Measurements from ENCODE around the gene BBS2. TPM values are rescaled to one million over a fixed set of nuclear protein-coding genes. Genes with fewer than 3 reads are reported as not detected.

BBS2 gene
- total and polyA plus RNA-seq, 2 experiments from 2014 or later, result 13.7 to 25.2 TPM

DNA sequence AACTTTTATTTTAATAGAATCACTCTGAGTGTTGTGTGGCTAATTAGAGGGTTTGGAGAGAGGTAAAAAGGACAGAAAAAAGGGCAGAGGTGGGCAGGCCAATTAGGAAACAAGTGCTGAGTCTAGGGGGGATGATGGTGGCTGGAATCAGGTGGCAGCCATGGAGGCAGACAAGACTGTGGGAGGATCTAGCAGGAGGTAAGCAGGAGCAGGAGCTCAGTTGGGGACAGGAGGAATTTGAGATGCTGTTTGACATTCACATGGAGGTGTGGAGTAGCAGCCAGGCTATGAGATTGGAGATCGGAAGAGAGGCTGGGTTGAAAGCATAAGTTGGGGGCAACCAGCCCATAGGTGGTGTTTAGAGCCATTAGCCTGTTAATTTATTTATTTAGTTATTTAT lies 41.3 kb upstream of the BBS2 start (continued):
- TF ChIP-seq, protein P1, sequence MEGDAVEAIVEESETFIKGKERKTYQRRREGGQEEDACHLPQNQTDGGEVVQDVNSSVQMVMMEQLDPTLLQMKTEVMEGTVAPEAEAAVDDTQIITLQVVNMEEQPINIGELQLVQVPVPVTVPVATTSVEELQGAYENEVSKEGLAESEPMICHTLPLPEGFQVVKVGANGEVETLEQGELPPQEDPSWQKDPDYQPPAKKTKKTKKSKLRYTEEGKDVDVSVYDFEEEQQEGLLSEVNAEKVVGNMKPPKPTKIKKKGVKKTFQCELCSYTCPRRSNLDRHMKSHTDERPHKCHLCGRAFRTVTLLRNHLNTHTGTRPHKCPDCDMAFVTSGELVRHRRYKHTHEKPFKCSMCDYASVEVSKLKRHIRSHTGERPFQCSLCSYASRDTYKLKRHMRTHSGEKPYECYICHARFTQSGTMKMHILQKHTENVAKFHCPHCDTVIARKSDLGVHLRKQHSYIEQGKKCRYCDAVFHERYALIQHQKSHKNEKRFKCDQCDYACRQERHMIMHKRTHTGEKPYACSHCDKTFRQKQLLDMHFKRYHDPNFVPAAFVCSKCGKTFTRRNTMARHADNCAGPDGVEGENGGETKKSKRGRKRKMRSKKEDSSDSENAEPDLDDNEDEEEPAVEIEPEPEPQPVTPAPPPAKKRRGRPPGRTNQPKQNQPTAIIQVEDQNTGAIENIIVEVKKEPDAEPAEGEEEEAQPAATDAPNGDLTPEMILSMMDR (conservative IDR thresholded peaks at IDR 0.05; ENCODE audit: low read depth in 2 of 2), result no peak
- TF ChIP-seq EZH2 (IDR thresholded peaks at IDR 0.05; ENCODE audit: low read depth, unreplicated experiment) (no peak), EZH2phosphoT487 (IDR thresholded peaks at IDR 0.05; ENCODE audit: unreplicated experiment) (no peak), JUNB (IDR thresholded peaks at IDR 0.05; ENCODE audit: unreplicated experiment) (no peak)
- TF ChIP-seq, protein P2, sequence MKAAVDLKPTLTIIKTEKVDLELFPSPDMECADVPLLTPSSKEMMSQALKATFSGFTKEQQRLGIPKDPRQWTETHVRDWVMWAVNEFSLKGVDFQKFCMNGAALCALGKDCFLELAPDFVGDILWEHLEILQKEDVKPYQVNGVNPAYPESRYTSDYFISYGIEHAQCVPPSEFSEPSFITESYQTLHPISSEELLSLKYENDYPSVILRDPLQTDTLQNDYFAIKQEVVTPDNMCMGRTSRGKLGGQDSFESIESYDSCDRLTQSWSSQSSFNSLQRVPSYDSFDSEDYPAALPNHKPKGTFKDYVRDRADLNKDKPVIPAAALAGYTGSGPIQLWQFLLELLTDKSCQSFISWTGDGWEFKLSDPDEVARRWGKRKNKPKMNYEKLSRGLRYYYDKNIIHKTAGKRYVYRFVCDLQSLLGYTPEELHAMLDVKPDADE (IDR thresholded peaks at IDR 0.05), result no peak

DNA sequence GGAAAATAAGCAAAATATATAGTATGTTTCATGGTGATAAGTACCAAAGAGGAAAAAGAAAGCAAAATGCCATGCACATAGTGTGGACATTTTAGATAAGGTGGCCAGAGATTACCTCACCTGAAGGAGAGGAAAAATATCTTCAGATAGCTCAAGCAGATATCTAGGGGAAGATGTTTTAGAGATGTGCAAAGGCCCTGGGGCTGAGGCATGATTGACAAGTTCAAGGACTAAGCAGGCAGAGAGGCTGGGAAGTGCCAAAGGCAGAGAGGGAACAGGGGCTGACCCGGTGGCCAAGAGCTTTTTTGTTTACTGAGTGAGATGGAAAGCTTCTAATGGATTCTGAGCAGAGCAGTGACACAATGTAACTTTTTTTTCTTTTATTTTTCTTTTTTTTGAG lies 40.6 kb upstream of the BBS2 start:
- no peaks in the 10 kb centered on the region for H3K36me3 ChIP-seq (ENCODE audit: insufficient read depth)
- peaks cover 5% of the 10 kb centered on the region for H3K27me3 Mint-ChIP-seq (ENCODE audit: insufficient read depth, low read depth, poor library complexity)
- TF ChIP-seq CREB1 (CRISPR knock-in tag; IDR thresholded peaks at IDR 0.05; ENCODE audit: low read depth) (no peak), ZNF331 (CRISPR knock-in tag; IDR thresholded peaks at IDR 0.05; ENCODE audit: low read depth) (no peak), EZH2phosphoT487 (IDR thresholded peaks at IDR 0.05; ENCODE audit: unreplicated experiment) (no peak)
- TF ChIP-seq, protein P3, sequence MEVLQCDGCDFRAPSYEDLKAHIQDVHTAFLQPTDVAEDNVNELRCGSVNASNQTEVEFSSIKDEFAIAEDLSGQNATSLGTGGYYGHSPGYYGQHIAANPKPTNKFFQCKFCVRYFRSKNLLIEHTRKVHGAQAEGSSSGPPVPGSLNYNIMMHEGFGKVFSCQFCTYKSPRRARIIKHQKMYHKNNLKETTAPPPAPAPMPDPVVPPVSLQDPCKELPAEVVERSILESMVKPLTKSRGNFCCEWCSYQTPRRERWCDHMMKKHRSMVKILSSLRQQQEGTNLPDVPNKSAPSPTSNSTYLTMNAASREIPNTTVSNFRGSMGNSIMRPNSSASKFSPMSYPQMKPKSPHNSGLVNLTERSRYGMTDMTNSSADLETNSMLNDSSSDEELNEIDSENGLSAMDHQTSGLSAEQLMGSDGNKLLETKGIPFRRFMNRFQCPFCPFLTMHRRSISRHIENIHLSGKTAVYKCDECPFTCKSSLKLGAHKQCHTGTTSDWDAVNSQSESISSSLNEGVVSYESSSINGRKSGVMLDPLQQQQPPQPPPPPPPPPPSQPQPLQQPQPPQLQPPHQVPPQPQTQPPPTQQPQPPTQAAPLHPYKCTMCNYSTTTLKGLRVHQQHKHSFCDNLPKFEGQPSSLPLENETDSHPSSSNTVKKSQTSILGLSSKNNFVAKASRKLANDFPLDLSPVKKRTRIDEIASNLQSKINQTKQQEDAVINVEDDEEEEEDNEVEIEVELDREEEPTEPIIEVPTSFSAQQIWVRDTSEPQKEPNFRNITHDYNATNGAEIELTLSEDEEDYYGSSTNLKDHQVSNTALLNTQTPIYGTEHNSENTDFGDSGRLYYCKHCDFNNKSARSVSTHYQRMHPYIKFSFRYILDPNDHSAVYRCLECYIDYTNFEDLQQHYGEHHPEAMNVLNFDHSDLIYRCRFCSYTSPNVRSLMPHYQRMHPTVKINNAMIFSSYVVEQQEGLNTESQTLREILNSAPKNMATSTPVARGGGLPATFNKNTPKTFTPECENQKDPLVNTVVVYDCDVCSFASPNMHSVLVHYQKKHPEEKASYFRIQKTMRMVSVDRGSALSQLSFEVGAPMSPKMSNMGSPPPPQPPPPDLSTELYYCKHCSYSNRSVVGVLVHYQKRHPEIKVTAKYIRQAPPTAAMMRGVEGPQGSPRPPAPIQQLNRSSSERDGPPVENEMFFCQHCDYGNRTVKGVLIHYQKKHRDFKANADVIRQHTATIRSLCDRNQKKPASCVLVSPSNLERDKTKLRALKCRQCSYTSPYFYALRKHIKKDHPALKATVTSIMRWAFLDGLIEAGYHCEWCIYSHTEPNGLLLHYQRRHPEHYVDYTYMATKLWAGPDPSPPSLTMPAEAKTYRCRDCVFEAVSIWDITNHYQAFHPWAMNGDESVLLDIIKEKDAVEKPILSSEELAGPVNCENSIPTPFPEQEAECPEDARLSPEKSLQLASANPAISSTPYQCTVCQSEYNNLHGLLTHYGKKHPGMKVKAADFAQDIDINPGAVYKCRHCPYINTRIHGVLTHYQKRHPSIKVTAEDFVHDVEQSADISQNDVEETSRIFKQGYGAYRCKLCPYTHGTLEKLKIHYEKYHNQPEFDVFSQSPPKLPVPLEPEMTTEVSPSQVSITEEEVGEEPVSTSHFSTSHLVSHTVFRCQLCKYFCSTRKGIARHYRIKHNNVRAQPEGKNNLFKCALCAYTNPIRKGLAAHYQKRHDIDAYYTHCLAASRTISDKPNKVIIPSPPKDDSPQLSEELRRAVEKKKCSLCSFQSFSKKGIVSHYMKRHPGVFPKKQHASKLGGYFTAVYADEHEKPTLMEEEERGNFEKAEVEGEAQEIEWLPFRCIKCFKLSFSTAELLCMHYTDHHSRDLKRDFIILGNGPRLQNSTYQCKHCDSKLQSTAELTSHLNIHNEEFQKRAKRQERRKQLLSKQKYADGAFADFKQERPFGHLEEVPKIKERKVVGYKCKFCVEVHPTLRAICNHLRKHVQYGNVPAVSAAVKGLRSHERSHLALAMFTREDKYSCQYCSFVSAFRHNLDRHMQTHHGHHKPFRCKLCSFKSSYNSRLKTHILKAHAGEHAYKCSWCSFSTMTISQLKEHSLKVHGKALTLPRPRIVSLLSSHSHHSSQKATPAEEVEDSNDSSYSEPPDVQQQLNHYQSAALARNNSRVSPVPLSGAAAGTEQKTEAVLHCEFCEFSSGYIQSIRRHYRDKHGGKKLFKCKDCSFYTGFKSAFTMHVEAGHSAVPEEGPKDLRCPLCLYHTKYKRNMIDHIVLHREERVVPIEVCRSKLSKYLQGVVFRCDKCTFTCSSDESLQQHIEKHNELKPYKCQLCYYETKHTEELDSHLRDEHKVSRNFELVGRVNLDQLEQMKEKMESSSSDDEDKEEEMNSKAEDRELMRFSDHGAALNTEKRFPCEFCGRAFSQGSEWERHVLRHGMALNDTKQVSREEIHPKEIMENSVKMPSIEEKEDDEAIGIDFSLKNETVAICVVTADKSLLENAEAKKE (CRISPR knock-in tag; IDR thresholded peaks at IDR 0.05), result no peak
- TF ChIP-seq, protein P4, sequence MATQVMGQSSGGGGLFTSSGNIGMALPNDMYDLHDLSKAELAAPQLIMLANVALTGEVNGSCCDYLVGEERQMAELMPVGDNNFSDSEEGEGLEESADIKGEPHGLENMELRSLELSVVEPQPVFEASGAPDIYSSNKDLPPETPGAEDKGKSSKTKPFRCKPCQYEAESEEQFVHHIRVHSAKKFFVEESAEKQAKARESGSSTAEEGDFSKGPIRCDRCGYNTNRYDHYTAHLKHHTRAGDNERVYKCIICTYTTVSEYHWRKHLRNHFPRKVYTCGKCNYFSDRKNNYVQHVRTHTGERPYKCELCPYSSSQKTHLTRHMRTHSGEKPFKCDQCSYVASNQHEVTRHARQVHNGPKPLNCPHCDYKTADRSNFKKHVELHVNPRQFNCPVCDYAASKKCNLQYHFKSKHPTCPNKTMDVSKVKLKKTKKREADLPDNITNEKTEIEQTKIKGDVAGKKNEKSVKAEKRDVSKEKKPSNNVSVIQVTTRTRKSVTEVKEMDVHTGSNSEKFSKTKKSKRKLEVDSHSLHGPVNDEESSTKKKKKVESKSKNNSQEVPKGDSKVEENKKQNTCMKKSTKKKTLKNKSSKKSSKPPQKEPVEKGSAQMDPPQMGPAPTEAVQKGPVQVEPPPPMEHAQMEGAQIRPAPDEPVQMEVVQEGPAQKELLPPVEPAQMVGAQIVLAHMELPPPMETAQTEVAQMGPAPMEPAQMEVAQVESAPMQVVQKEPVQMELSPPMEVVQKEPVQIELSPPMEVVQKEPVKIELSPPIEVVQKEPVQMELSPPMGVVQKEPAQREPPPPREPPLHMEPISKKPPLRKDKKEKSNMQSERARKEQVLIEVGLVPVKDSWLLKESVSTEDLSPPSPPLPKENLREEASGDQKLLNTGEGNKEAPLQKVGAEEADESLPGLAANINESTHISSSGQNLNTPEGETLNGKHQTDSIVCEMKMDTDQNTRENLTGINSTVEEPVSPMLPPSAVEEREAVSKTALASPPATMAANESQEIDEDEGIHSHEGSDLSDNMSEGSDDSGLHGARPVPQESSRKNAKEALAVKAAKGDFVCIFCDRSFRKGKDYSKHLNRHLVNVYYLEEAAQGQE (IDR thresholded peaks at IDR 0.05; ENCODE audit: unreplicated experiment), result no peak
- TF ChIP-seq, protein P1 (conservative IDR thresholded peaks at IDR 0.05; ENCODE audit: low read depth in 2 of 2), result no peak
- no peak overlapping the region for H3K4me3 Mint-ChIP-seq
- H3K4me1 ChIP-seq (ENCODE audit: insufficient read depth), result no peaks in the 10 kb centered on the region
- H3K4me3 ChIP-seq, result no peak overlapping the region
- no peaks in the 10 kb centered on the region for H3K27me3 ChIP-seq (ENCODE audit: insufficient read depth)
- no peak overlapping the region for H3K27ac Mint-ChIP-seq
- no peaks in the 10 kb centered on the region for H4K20me1 ChIP-seq (replicated peaks; ENCODE audit: insufficient read depth)
- H3K27ac ChIP-seq (ENCODE audit: low read depth), result no peak overlapping the region
- H3K9me3 Mint-ChIP-seq, result no peaks in the 10 kb centered on the region
- H3F3A ChIP-seq (replicated peaks; ENCODE audit: low read depth), result no peaks in the 10 kb centered on the region
- ATAC-seq, result no peak
- H3K9me2 ChIP-seq (ENCODE audit: insufficient read depth), result no peaks in the 10 kb centered on the region
- no peaks in the 10 kb centered on the region; the same call in 2 of the 3 replicates for H3K4me1 Mint-ChIP-seq
- no peak overlapping the region for H3K4me2 ChIP-seq
- no peak for DNase-seq (ENCODE audit: low spot score)
- no peaks in the 10 kb centered on the region for H3K36me3 Mint-ChIP-seq (ENCODE audit: low read depth)
- H3K79me2 ChIP-seq (replicated peaks; ENCODE audit: insufficient read depth), result no peaks in the 10 kb centered on the region
- no peak overlapping the region for H2AFZ ChIP-seq
